HepG2 (cell line): ENCODE results near the gene PRDX3. TPM values are rescaled to one million over a fixed set of nuclear protein-coding genes. Genes with fewer than 3 reads are reported as not detected.
A peak's percentile ranks its signal among the peaks of the same experiment; 100 is the strongest.

Source experiments
- ARHGAP35 ChIP-seq: sonication (generic); formaldehyde crosslinking; IDR thresholded peaks from 2 replicates; pipeline ENCODE4 v1.9.0; 2022; ENCODE audit warnings: mild to moderate bottlenecking, inconsistent platforms, moderate library complexity, missing genetic modification reagents, borderline replicate concordance
- BCL3 ChIP-seq: sonication (generic); formaldehyde crosslinking; IDR thresholded peaks from 2 replicates; pipeline ENCODE4 v1.5.1; 2020; ENCODE audit warnings: mild to moderate bottlenecking, missing genetic modification reagents, moderate library complexity
- BORCS8-MEF2B ChIP-seq: sonication (generic); formaldehyde crosslinking; IDR thresholded peaks from 2 replicates; pipeline ENCODE4 v1.8.0; 2022; ENCODE audit warnings: mild to moderate bottlenecking, missing genetic modification reagents
- BRD4 ChIP-seq: sonication (generic); formaldehyde crosslinking; IDR thresholded peaks from 2 replicates; pipeline ENCODE4 v1.4.0; 2020; ENCODE audit warnings: missing genetic modification reagents
- CBX1 ChIP-seq: IDR thresholded peaks from one replicate; pipeline ENCODE4 v1.6.1; 2016; ENCODE audit warnings: antibody characterized with exemption, low read depth
- FOXJ3 ChIP-seq: sonication (generic); formaldehyde crosslinking; IDR thresholded peaks from 2 replicates; pipeline ENCODE4 v1.4.0; 2020; ENCODE audit warnings: missing genetic modification reagents, mild to moderate bottlenecking, borderline replicate concordance
- GATAD1 ChIP-seq: IDR thresholded peaks from 2 replicates; pipeline ENCODE4 v1.6.1; 2016; ENCODE audit warnings: missing genetic modification reagents, missing compliant biosample characterization
- KDM5B ChIP-seq: sonication (generic); formaldehyde crosslinking; IDR thresholded peaks from 2 replicates; pipeline ENCODE4 v1.4.0; 2020; ENCODE audit warnings: missing genetic modification reagents, mild to moderate bottlenecking, borderline replicate concordance
- KLF15 ChIP-seq: sonication (generic); formaldehyde crosslinking; IDR thresholded peaks from 2 replicates; pipeline ENCODE4 v1.8.1; 2023; ENCODE audit warnings: borderline replicate concordance, mild to moderate bottlenecking, inconsistent platforms, missing genetic modification reagents, mixed read lengths
- MAFK ChIP-seq, 2 experiments: IDR thresholded peaks in 1 of 2; conservative IDR thresholded peaks in 1 of 2; 2 replicates each; pipeline ENCODE4 v1.6.1; 2011; ENCODE audit warnings: improper control_type of control experiment in 2 of 2, low read length in 2 of 2
- NCOA2 ChIP-seq: sonication (generic); formaldehyde crosslinking; IDR thresholded peaks from 2 replicates; pipeline ENCODE4 v1.8.0; 2022; ENCODE audit warnings: inconsistent platforms
- PHF5A ChIP-seq: IDR thresholded peaks from one replicate; pipeline ENCODE4 v1.6.1; 2018; ENCODE audit warnings: low read depth, missing genetic modification reagents; ENCODE audit not compliant: unreplicated experiment
- PLSCR1 ChIP-seq: sonication (generic); formaldehyde crosslinking; IDR thresholded peaks from 2 replicates; pipeline ENCODE4 v1.5.0; 2020; ENCODE audit warnings: missing genetic modification reagents, mild to moderate bottlenecking, borderline replicate concordance
- SAP130 ChIP-seq: IDR thresholded peaks from 2 replicates; pipeline ENCODE4 v1.6.1; 2016; ENCODE audit warnings: low read depth
- SIX4 ChIP-seq: sonication (generic); formaldehyde crosslinking; IDR thresholded peaks from 2 replicates; pipeline ENCODE4 v1.4.0; 2020; ENCODE audit warnings: missing genetic modification reagents
- SMC3 ChIP-seq: IDR thresholded peaks from 2 replicates; pipeline ENCODE4 v1.6.1; 2011; ENCODE audit warnings: low read length, improper control_type of control experiment
- SRSF9 ChIP-seq: fragments of 200-400 bp; formaldehyde crosslinking; IDR thresholded peaks from 2 replicates; pipeline ENCODE4 v1.6.1; 2018; ENCODE audit warnings: borderline replicate concordance, mild to moderate bottlenecking, low read depth, low read length; ENCODE audit not compliant: insufficient read depth, poor library complexity, severe bottlenecking
- TAF15 ChIP-seq: fragments of 200-400 bp; formaldehyde crosslinking; IDR thresholded peaks from one replicate; pipeline ENCODE4 v1.6.1; 2018; ENCODE audit warnings: mild to moderate bottlenecking, low read depth, low read length; ENCODE audit not compliant: poor library complexity, severe bottlenecking
- TBP ChIP-seq: sonication (generic); formaldehyde crosslinking; IDR thresholded peaks from 2 replicates; pipeline ENCODE4 v1.5.0; 2020; ENCODE audit warnings: missing genetic modification reagents
- ZBTB1 ChIP-seq: sonication (generic); formaldehyde crosslinking; IDR thresholded peaks from 2 replicates; pipeline ENCODE4 v1.4.0; 2020; ENCODE audit warnings: missing genetic modification reagents, borderline replicate concordance
- ZBTB43 ChIP-seq: sonication (generic); formaldehyde crosslinking; conservative IDR thresholded peaks from 2 replicates; pipeline ENCODE4 v1.4.0; 2020; ENCODE audit warnings: missing genetic modification reagents
- ZFAT ChIP-seq: sonication (generic); formaldehyde crosslinking; conservative IDR thresholded peaks from 2 replicates; pipeline ENCODE4 v1.8.1; 2023; ENCODE audit warnings: missing genetic modification reagents, inconsistent platforms
- ZNF136 ChIP-seq: sonication (generic); formaldehyde crosslinking; IDR thresholded peaks from 2 replicates; pipeline ENCODE4 v1.8.1; 2022; ENCODE audit warnings: low read depth, mild to moderate bottlenecking, moderate library complexity, missing genetic modification reagents
- ZNF354B ChIP-seq: sonication (generic); formaldehyde crosslinking; IDR thresholded peaks from 2 replicates; pipeline ENCODE4 v1.8.0; 2022; ENCODE audit warnings: mild to moderate bottlenecking, missing genetic modification reagents
- ZNF670 ChIP-seq: sonication (generic); formaldehyde crosslinking; IDR thresholded peaks from 2 replicates; pipeline ENCODE4 v1.8.0; 2022; ENCODE audit warnings: mild to moderate bottlenecking, missing genetic modification reagents, borderline replicate concordance
- ZNF761 ChIP-seq: sonication (generic); formaldehyde crosslinking; conservative IDR thresholded peaks from 2 replicates; pipeline ENCODE4 v1.4.0; 2020; ENCODE audit warnings: mild to moderate bottlenecking, missing genetic modification reagents
- ZSCAN31 ChIP-seq: sonication (generic); formaldehyde crosslinking; IDR thresholded peaks from 2 replicates; pipeline ENCODE4 v1.5.0; 2020; ENCODE audit warnings: low read depth, mild to moderate bottlenecking, missing genetic modification reagents
- polyA plus RNA-seq, 8 experiments: library from polyadenylated mRNA; depleted of rRNA in 3 of 8; stranded (reverse) in 7 of 8; unstranded in 1 of 8; fragments of >200 nt; fragmentation: Illumina TruSeq in 4 of 8; extraction: Trizol in 4 of 8; gene quantifications; 2 replicates each; pipeline versions ENCODE4 v1.2.1 to v1.2.3, GENCODE V29; 2011 to 2016; ENCODE audit warnings: low read depth in 4 of 8, missing spikeins in 1 of 8, mixed read lengths in 1 of 8; ENCODE audit not compliant: insufficient read depth in 1 of 8
- total RNA-seq, 5 experiments: library from RNA; depleted of rRNA; stranded (reverse); fragments of >200 nt; fragmentation: Illumina TruSeq; extraction: Trizol; gene quantifications; 2 replicates each; pipeline ENCODE4 v1.2.3, GENCODE V29; 2016; ENCODE audit warnings: low read depth in 1 of 5
- TF ChIP-seq, protein P1 (sequence below): IDR thresholded peaks from 2 replicates; pipeline ENCODE4 v1.6.1; 2016

PRDX3 gene
- total and polyA plus RNA-seq, 2 of the 13 experiments (the other 11 are each of a cell fraction or from before 2014, with no cell fraction given), result 407 to 565 TPM

- peak; percentile 75; the same call in 1 of the 2 replicates for TF ChIP-seq ZSCAN31 (CRISPR knock-in tag)
- 0 out of 2 replicates have a peak, but pooled peaks have one; percentile 16 for TF ChIP-seq ARHGAP35 (CRISPR knock-in tag)
- no peak for TF ChIP-seq ZFAT
- TF ChIP-seq KLF15, result 0 out of 2 replicates have a peak, but pooled peaks have one; percentile 46
- no peak for TF ChIP-seq BRD4 (CRISPR knock-in tag)
- peak; percentile 69 for TF ChIP-seq SAP130 (CRISPR knock-in tag)
- no peak for TF ChIP-seq MAFK (conservative IDR thresholded peaks at IDR 0.05 in 1 of 2, IDR thresholded peaks at IDR 0.05 in 1 of 2; ENCODE audit: low read length in 2 of 2)
- TF ChIP-seq TAF15, result no peak
- no peak for TF ChIP-seq ZNF354B (CRISPR knock-in tag)
- TF ChIP-seq PLSCR1 (CRISPR knock-in tag), result no peak
- TF ChIP-seq SRSF9, result no peak
- TF ChIP-seq BORCS8-MEF2B (CRISPR knock-in tag), result no peak
- TF ChIP-seq SMC3, result no peak
- TF ChIP-seq FOXJ3 (CRISPR knock-in tag), result no peak
- no peak for TF ChIP-seq TBP (CRISPR knock-in tag)
- TF ChIP-seq ZNF670, result no peak
- TF ChIP-seq CBX1, result no peak
- TF ChIP-seq NCOA2 (CRISPR knock-in tag), result no peak
- no peak for TF ChIP-seq ZBTB43 (CRISPR knock-in tag)
- TF ChIP-seq SIX4 (CRISPR knock-in tag), result no peak
- no peak for TF ChIP-seq ZNF136 (CRISPR knock-in tag)
- TF ChIP-seq KDM5B, result no peak
- TF ChIP-seq GATAD1, result peak; percentile 65
- 0 out of 2 replicates have a peak, but pooled peaks have one; percentile 22 for TF ChIP-seq ZNF761
- TF ChIP-seq, protein P1, sequence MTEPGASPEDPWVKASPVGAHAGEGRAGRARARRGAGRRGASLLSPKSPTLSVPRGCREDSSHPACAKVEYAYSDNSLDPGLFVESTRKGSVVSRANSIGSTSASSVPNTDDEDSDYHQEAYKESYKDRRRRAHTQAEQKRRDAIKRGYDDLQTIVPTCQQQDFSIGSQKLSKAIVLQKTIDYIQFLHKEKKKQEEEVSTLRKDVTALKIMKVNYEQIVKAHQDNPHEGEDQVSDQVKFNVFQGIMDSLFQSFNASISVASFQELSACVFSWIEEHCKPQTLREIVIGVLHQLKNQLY, result no peak
- no peak for TF ChIP-seq PHF5A (CRISPR knock-in tag)
- no peak for TF ChIP-seq BCL3 (CRISPR knock-in tag)
- no peak for TF ChIP-seq ZBTB1
Measured at GRCh38 chr10:119205894-119206602, 27.4 kb upstream of the PRDX3 start (continued).
